Immature natural killer cell (primary cell): ENCODE results near the gene PHTF1. TPM values are rescaled to one million over a fixed set of nuclear protein-coding genes. Genes with fewer than 3 reads are reported as not detected.

Experiments
- DNase-seq, 3 donors: peaks; one replicate each; pipeline ENCODE4 v3.0.0; 2022; ENCODE audit warnings: mixed read lengths in 1 of 3
- H3K27ac Mint-ChIP-seq, 6 donors: one replicate each; pipeline ENCODE4 v1.8.0; 2020; ENCODE audit warnings: mixed read lengths in 6 of 6, mild to moderate bottlenecking in 5 of 6, inconsistent platforms in 4 of 6, moderate library complexity in 3 of 6
- H3K27me3 Mint-ChIP-seq, 3 donors: one replicate each; pipeline ENCODE4 v1.8.0; 2020 to 2021; ENCODE audit warnings: low read depth in 3 of 3, mild to moderate bottlenecking in 3 of 3, mixed read lengths in 3 of 3, moderate library complexity in 3 of 3, inconsistent platforms in 1 of 3
- H3K36me3 Mint-ChIP-seq, 3 donors: one replicate each; pipeline ENCODE4 v1.8.0; 2020; ENCODE audit warnings: mixed read lengths in 3 of 3, inconsistent platforms in 2 of 3, mild to moderate bottlenecking in 2 of 3
- H3K4me1 Mint-ChIP-seq, 2 donors: one replicate each; pipeline ENCODE4 v1.8.0; 2020; ENCODE audit warnings: inconsistent platforms in 2 of 2, mild to moderate bottlenecking in 2 of 2, mixed read lengths in 2 of 2, moderate library complexity in 1 of 2
- H3K4me3 Mint-ChIP-seq, 5 donors: one replicate each; pipeline ENCODE4 v1.8.0; 2020; ENCODE audit warnings: mild to moderate bottlenecking in 5 of 5, mixed read lengths in 5 of 5, inconsistent platforms in 3 of 5, moderate library complexity in 3 of 5
- H3K9me3 Mint-ChIP-seq, 6 donors: one replicate each; pipeline ENCODE4 v1.8.0; 2020; ENCODE audit warnings: mild to moderate bottlenecking in 6 of 6, mixed read lengths in 6 of 6, inconsistent platforms in 4 of 6, moderate library complexity in 3 of 6
- polyA plus RNA-seq, 3 donors: library from polyadenylated mRNA; unstranded; fragments of 300-500 nt; fragmentation: Illumina TruSeq; gene quantifications; one replicate each; pipeline ENCODE4 v1.2.3, GENCODE V29; 2021

PHTF1 gene
- polyA plus RNA-seq, 3 donors from 2014 or later: 18.5 to 37.6 (median 28.1) TPM

GRCh38 chr1:113662101-113662500 is 97.2 kb downstream of the PHTF1 start:
- H3K36me3 Mint-ChIP-seq: no peaks in the 10 kb centered on the region
- no peak overlapping the region for H3K27ac Mint-ChIP-seq
- no peaks in the 10 kb centered on the region for H3K4me1 Mint-ChIP-seq
- DNase-seq: no peak
- peaks cover 0 to 3% (median 0%) of the 10 kb centered on the region in 3 donors for H3K27me3 Mint-ChIP-seq
- no peak overlapping the region for H3K4me3 Mint-ChIP-seq
- no peaks in the 10 kb centered on the region for H3K9me3 Mint-ChIP-seq

- Mint-ChIP-seq H3K4me3 (no peak overlapping the region), H3K36me3 (no peaks in the 10 kb centered on the region), H3K4me1 (no peaks in the 10 kb centered on the region), H3K9me3 (no peaks in the 10 kb centered on the region), H3K27me3 (peaks cover 0 to 3% (median 0%) of the 10 kb centered on the region in 3 donors), H3K27ac (no peak overlapping the region)
- no peak for DNase-seq
Measured at GRCh38 chr1:113660088-113660487, 99.2 kb downstream of the PHTF1 start.

DNA sequence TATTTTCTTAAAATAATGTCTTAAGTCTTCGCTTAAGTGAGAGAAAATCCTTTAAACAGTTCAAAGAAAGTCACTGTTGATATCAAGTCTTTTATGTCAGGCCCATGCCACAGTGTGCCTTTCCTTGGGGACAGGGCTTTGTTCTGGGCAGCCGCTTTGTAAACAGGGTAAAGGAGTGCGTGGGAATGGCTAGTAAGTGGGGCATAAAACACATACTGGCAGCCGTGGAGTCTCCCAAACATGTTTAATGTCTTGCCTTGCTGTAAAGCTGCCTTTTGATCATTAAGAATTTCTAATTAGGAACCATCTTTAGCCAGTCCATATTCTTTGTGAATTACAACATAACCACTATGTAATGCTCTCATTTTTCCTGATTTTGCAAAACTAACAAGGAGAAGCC is 99.7 kb downstream of the PHTF1 start:
- H3K27ac Mint-ChIP-seq: no peak overlapping the region
- no peaks in the 10 kb centered on the region for H3K4me1 Mint-ChIP-seq
- no peak overlapping the region for H3K4me3 Mint-ChIP-seq
- no peak for DNase-seq
- H3K9me3 Mint-ChIP-seq: no peaks in the 10 kb centered on the region
- H3K27me3 Mint-ChIP-seq: peaks cover 0 to 3% (median 0%) of the 10 kb centered on the region in 3 donors
- H3K36me3 Mint-ChIP-seq: no peaks in the 10 kb centered on the region

DNA sequence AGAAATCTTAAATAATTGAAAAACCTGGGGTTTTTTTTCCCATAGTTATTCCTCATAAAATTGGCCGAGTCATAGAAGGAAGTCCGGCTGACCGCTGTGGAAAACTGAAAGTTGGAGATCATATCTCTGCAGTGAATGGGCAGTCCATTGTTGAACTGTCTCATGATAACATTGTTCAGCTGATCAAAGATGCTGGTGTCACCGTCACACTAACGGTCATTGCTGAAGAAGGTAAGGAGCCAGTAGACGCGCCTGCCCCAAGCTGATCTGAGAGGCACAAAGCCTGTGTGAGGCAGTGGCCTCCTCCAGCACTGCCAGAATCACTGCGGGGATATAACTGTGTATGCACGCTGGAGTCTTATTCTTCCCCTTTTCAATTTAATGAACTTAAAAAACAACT is 100.3 kb downstream of the PHTF1 start:
- H3K36me3 Mint-ChIP-seq: no peaks in the 10 kb centered on the region
- no peak overlapping the region for H3K27ac Mint-ChIP-seq
- peaks cover 0 to 1% (median 0%) of the 10 kb centered on the region in 3 donors for H3K27me3 Mint-ChIP-seq
- H3K9me3 Mint-ChIP-seq: no peaks in the 10 kb centered on the region
- DNase-seq: no peak
- no peak overlapping the region for H3K4me3 Mint-ChIP-seq
- H3K4me1 Mint-ChIP-seq: no peaks in the 10 kb centered on the region

- DNase-seq: no peak
- Mint-ChIP-seq H3K4me3 (no peak overlapping the region), H3K27me3 (peaks cover 0 to 1% (median 0%) of the 10 kb centered on the region in 3 donors), H3K4me1 (no peaks in the 10 kb centered on the region), H3K27ac (no peak overlapping the region), H3K9me3 (no peaks in the 10 kb centered on the region), H3K36me3 (no peaks in the 10 kb centered on the region)
Measured at GRCh38 chr1:113657556-113658063, 101.7 kb downstream of the PHTF1 start.

DNA sequence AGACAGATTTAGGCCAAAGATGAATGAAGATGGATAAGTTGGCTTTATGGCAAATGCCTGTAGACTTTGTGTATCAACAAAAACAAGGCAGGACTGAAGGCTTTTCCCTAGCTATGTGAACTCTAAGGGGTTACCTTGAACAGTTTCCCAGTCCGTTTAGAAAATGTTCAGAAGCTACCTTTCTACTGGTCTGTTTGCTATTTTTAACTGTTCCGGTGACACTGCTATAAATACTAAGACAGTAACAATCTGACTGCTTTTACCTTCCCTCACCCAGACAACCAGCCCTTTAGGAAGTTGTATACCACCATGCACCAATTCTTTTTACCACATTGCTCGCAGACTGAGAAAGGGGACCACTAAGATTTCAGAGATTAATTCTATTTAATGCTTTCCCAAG is 102.2 kb downstream of the PHTF1 start:
- H3K27me3 Mint-ChIP-seq: peaks cover 0 to 1% (median 0%) of the 10 kb centered on the region in 3 donors
- no peaks in the 10 kb centered on the region for H3K36me3 Mint-ChIP-seq
- no peak overlapping the region for H3K4me3 Mint-ChIP-seq
- no peak overlapping the region for H3K27ac Mint-ChIP-seq
- DNase-seq: no peak
- no peaks in the 10 kb centered on the region for H3K4me1 Mint-ChIP-seq
- H3K9me3 Mint-ChIP-seq: no peaks in the 10 kb centered on the region

DNA sequence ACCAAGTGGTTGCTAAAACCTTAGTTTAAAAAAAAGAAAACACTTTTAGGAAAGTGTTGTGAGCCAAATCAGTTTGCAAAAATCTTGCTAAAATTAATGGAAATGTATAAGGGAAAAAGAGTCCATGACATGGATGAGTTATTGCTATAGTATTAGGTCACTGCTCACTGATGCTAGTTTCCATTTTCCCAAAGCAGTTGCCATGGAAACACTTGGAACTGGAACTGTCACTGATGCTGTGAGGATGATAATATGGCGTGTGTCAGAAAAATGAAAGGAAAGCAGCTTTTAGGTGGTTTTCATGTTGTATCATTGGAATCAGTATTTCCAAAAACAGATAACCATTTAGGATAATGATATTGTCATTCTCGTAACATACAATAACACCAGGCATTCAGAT is 104.4 kb downstream of the PHTF1 start:
- H3K36me3 Mint-ChIP-seq: no peaks in the 10 kb centered on the region
- no peak overlapping the region for H3K4me3 Mint-ChIP-seq
- no peaks in the 10 kb centered on the region for H3K9me3 Mint-ChIP-seq
- H3K4me1 Mint-ChIP-seq: no peaks in the 10 kb centered on the region
- H3K27ac Mint-ChIP-seq: no peak overlapping the region
- no peak for DNase-seq
- peaks cover 0 to 3% (median 0%) of the 10 kb centered on the region in 3 donors for H3K27me3 Mint-ChIP-seq

DNA sequence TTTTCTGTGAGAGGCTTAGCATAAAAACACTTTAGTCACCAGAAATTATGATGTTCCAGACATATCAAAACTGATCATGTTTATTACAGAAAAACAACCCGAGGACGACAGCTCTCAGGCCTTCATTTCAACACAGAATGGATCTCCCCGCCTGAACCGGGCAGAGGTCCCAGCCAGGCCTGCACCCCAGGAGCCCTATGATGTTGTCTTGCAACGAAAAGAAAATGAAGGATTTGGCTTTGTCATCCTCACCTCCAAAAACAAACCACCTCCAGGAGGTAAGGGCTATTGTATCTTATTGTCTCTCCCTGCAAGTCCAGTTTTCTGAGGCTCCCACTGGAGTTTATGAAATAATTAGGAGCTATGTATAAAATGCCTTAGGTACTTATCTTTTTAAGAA is 105.5 kb downstream of the PHTF1 start:
- no peaks in the 10 kb centered on the region for H3K36me3 Mint-ChIP-seq
- H3K27me3 Mint-ChIP-seq: peaks cover 0 to 3% (median 0%) of the 10 kb centered on the region in 3 donors
- H3K27ac Mint-ChIP-seq: no peak overlapping the region

DNA sequence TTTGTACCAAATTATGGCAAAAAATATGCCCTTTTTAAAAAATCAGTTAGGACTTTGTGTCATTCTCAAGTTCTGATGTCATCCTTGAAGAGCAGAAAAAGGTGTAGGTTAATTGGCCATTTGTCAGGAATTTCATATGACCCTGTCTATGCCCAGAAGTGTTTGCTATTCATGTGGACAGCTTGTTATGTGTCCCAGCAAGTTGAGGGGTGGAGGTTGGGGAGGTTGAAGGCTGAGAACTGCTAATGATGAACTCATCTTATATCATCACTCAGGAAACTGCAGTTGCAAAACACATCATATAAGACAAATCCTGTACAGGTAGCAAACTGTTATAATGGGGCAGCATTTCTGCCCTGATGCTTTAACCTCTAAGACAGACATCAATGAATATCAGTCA is 106.5 kb downstream of the PHTF1 start:
- Mint-ChIP-seq H3K36me3 (no peaks in the 10 kb centered on the region), H3K4me1 (no peaks in the 10 kb centered on the region), H3K9me3 (no peaks in the 10 kb centered on the region), H3K4me3 (no peak overlapping the region), H3K27ac (no peak overlapping the region), H3K27me3 (peaks cover 0 to 2% (median 0%) of the 10 kb centered on the region in 3 donors)
- no peak for DNase-seq

More for the DNA sequence above, 105.5 kb downstream of the PHTF1 start:
- no peaks in the 10 kb centered on the region for H3K4me1 Mint-ChIP-seq
- no peak for DNase-seq
- H3K4me3 Mint-ChIP-seq: no peak overlapping the region
- no peaks in the 10 kb centered on the region for H3K9me3 Mint-ChIP-seq

GRCh38 chr1:113648478-113648877 is 110.8 kb downstream of the PHTF1 start:
- Mint-ChIP-seq H3K4me1 (no peaks in the 10 kb centered on the region), H3K36me3 (no peaks in the 10 kb centered on the region), H3K27me3 (peaks cover 0 to 1% (median 0%) of the 10 kb centered on the region in 3 donors), H3K4me3 (no peak overlapping the region), H3K9me3 (no peaks in the 10 kb centered on the region), H3K27ac (no peak overlapping the region)
- DNase-seq: no peak

- Mint-ChIP-seq H3K9me3 (no peaks in the 10 kb centered on the region), H3K4me1 (peaks cover 4 to 9% of the 10 kb centered on the region in 2 donors), H3K4me3 (no peak overlapping the region), H3K27me3 (peaks cover 0 to 1% (median 0%) of the 10 kb centered on the region in 3 donors), H3K36me3 (no peaks in the 10 kb centered on the region), H3K27ac (no peak overlapping the region)
- DNase-seq: no peak
Measured at GRCh38 chr1:113647164-113647563, 112.1 kb downstream of the PHTF1 start.

Other genes starting within 250 kb of the PHTF1 start
- 10 to 100 TPM; 26.4 to 30.6 (median 30.2) TPM for gene RSBN1, start 53.0 kb upstream of the PHTF1 start, polyA plus RNA-seq
- gene PTPN22, start 112.2 kb upstream of the PHTF1 start, polyA plus RNA-seq: 100 to 1,000 TPM in 1 of 3 donors, 10 to 100 TPM in 2; 80.9 to 109 (median 83.6) TPM
- under 1 TPM in 1 of 3 donors, not detected in 2; 0.11 TPM for gene BCL2L15, start 128.1 kb upstream of the PHTF1 start, polyA plus RNA-seq
- 10 to 100 TPM in 2 of 3 donors, 1 to 10 TPM in 1; 9.7 to 21.6 (median 18.6) TPM for gene AP4B1, start 145.3 kb upstream of the PHTF1 start, polyA plus RNA-seq
- gene DCLRE1B, start 145.8 kb upstream of the PHTF1 start, polyA plus RNA-seq: 1 to 10 TPM; 2.0 to 8.4 (median 6.6) TPM
- gene HIPK1, start 169.8 kb upstream of the PHTF1 start, polyA plus RNA-seq: 10 to 100 TPM in 2 of 3 donors, 1 to 10 TPM in 1; 4.3 to 27.5 (median 12.7) TPM
- gene OLFML3, start 220.0 kb upstream of the PHTF1 start, polyA plus RNA-seq: under 1 TPM in 1 of 3 donors, not detected in 2; 0.11 TPM